Neural cell (in vitro differentiated cells): ENCODE measurements around the gene CATSPERB. TPM values are rescaled to one million over a fixed set of nuclear protein-coding genes. Genes with fewer than 3 reads are reported as not detected.
"Not testable (repeated sequence)": the region's sequence is repeated elsewhere in the genome, so short reads cannot be mapped to it uniquely, and the experiment has no call there.

ENCODE experiments used
- H2AFZ ChIP-seq: fragments of 200-600, 300-800 bp; sonication (generic), shearing (Covaris generic); 2 replicates; pipeline ENCODE4 v1.6.0; 2014; ENCODE audit warnings: low read depth, mild to moderate bottlenecking, antibody characterized with exemption, low read length, moderate library complexity
- H3F3A ChIP-seq: fragments of 200-600 bp; shearing (Covaris generic); 2 replicates; pipeline ENCODE4 v1.6.1; 2016; ENCODE audit warnings: mild to moderate bottlenecking, moderate library complexity, mixed read lengths, antibody characterized with exemption, low read length; ENCODE audit not compliant: insufficient read depth, poor library complexity, severe bottlenecking
- H3K27ac ChIP-seq: fragments of 200-600, 300-800 bp; sonication (generic), shearing (Covaris generic); 2 replicates; pipeline ENCODE4 v1.5.1; 2014; ENCODE audit warnings: mild to moderate bottlenecking, low read length, moderate library complexity
- H3K27me3 ChIP-seq: fragments of 300-800, 200-600 bp; sonication (generic), shearing (Covaris generic); 2 replicates; pipeline ENCODE4 v1.6.0; 2014; ENCODE audit warnings: mild to moderate bottlenecking, low read depth, low read length, moderate library complexity; ENCODE audit not compliant: insufficient read depth
- H3K36me3 ChIP-seq: fragments of 300-800, 200-600 bp; sonication (generic), shearing (Covaris generic); 2 replicates; pipeline ENCODE4 v1.5.1; 2014; ENCODE audit warnings: mild to moderate bottlenecking, antibody characterized with exemption, low read length, moderate library complexity; ENCODE audit not compliant: insufficient read depth
- H3K4me2 ChIP-seq: fragments of 300-800, 200-600 bp; sonication (generic), shearing (Covaris generic); 2 replicates; pipeline ENCODE4 v1.6.0; 2014; ENCODE audit warnings: mild to moderate bottlenecking, low read length
- H3K4me3 ChIP-seq: fragments of 300-800, 200-600 bp; sonication (generic), shearing (Covaris generic); 2 replicates; pipeline ENCODE4 v1.5.1; 2014; ENCODE audit warnings: mild to moderate bottlenecking, low read length, moderate library complexity
- H3K79me2 ChIP-seq: fragments of 200-600 bp; shearing (Covaris generic); replicated peaks from 2 replicates; pipeline ENCODE4 v1.6.0; 2014; ENCODE audit warnings: mild to moderate bottlenecking, low read length, moderate library complexity; ENCODE audit not compliant: insufficient read depth
- H3K9ac ChIP-seq: fragments of 300-800, 200-600 bp; sonication (generic), shearing (Covaris generic); 2 replicates; pipeline ENCODE4 v1.6.1; 2016; ENCODE audit warnings: mild to moderate bottlenecking, low read length, mixed read lengths
- H3K9me2 ChIP-seq: fragments of 200-600 bp; shearing (Covaris generic); 2 replicates; pipeline ENCODE4 v1.6.1; 2016; ENCODE audit warnings: mild to moderate bottlenecking, low read length, mixed read lengths; ENCODE audit not compliant: insufficient read depth
- H3K9me3 ChIP-seq: fragments of 200-600, 300-800 bp; sonication (generic), shearing (Covaris generic); 2 replicates; pipeline ENCODE4 v1.6.1; 2016; ENCODE audit warnings: mild to moderate bottlenecking, mixed run types, low read length, moderate library complexity, mixed read lengths
- H4K20me1 ChIP-seq: fragments of 200-600 bp; shearing (Covaris generic); 2 replicates; pipeline ENCODE4 v1.6.1; 2016; ENCODE audit warnings: mild to moderate bottlenecking, mixed run types; ENCODE audit not compliant: insufficient read depth
- CTCF ChIP-seq: fragments of 450-650 bp; IDR thresholded peaks from 2 replicates; pipeline ENCODE4 v1.5.1; 2014; ENCODE audit warnings: antibody characterized with exemption, mild to moderate bottlenecking, moderate library complexity; ENCODE audit not compliant: poor library complexity, severe bottlenecking
- EP300 ChIP-seq: fragments of 450-650 bp; conservative IDR thresholded peaks from 2 replicates; pipeline ENCODE4 v1.6.1; 2014; ENCODE audit warnings: antibody characterized with exemption, mild to moderate bottlenecking, moderate library complexity; ENCODE audit not compliant: poor library complexity, severe bottlenecking
- EZH2 ChIP-seq: fragments of 200-600, 300-800 bp; shearing (Covaris generic), sonication (generic); IDR thresholded peaks from 2 replicates; pipeline ENCODE4 v1.6.1; 2014; ENCODE audit warnings: antibody characterized with exemption, low read length, borderline replicate concordance, mild to moderate bottlenecking; ENCODE audit not compliant: insufficient read depth, poor library complexity, severe bottlenecking
- MXI1 ChIP-seq: fragments of 450-650 bp; conservative IDR thresholded peaks from 2 replicates; pipeline ENCODE4 v1.6.1; 2014; ENCODE audit warnings: antibody characterized with exemption, mild to moderate bottlenecking; ENCODE audit not compliant: poor library complexity, severe bottlenecking
- POLR2AphosphoS5 ChIP-seq: IDR thresholded peaks from 2 replicates; pipeline ENCODE4 v1.6.1; 2012
- RAD21 ChIP-seq: fragments of 450-650 bp; conservative IDR thresholded peaks from 2 replicates; pipeline ENCODE4 v1.6.1; 2014; ENCODE audit warnings: antibody characterized with exemption, mild to moderate bottlenecking, moderate library complexity
- REST ChIP-seq: IDR thresholded peaks from 2 replicates; pipeline ENCODE4 v1.6.1; 2012; ENCODE audit warnings: borderline replicate concordance
- SMC3 ChIP-seq: fragments of 450-650 bp; conservative IDR thresholded peaks from 2 replicates; pipeline ENCODE4 v1.6.1; 2014; ENCODE audit warnings: antibody characterized with exemption, mild to moderate bottlenecking, moderate library complexity; ENCODE audit not compliant: poor library complexity
- TAF1 ChIP-seq: IDR thresholded peaks from 2 replicates; pipeline ENCODE4 v1.6.1; 2012; ENCODE audit warnings: low read depth
- polyA plus RNA-seq: library from polyadenylated mRNA; depleted of rRNA; stranded (reverse); fragments of >200 nt; gene quantifications from 2 replicates; pipeline ENCODE4 v1.2.3, GENCODE V29; 2014

The CATSPERB gene
- polyA plus RNA-seq, 1 donor from 2014 or later: not detected

GRCh38 chr14:91692075-91692474, 39.8 kb downstream of the CATSPERB start:
- peaks cover under 1% of the 10 kb centered on the region for H3K9me3 ChIP-seq
- H3K9me2 ChIP-seq: no peaks in the 10 kb centered on the region
- TF ChIP-seq TAF1 (no peak), SMC3 (no peak), EZH2 (no peak), CTCF (no peak), EP300 (no peak), RAD21 (no peak), MXI1 (no peak), POLR2AphosphoS5 (no peak), REST (no peak)
- H3F3A ChIP-seq: no peaks in the 10 kb centered on the region
- H3K36me3 ChIP-seq: no peaks in the 10 kb centered on the region
- H3K79me2 ChIP-seq: no peaks in the 10 kb centered on the region
- H2AFZ ChIP-seq: no peak overlapping the region
- no peaks in the 10 kb centered on the region for H3K27me3 ChIP-seq
- H3K27ac ChIP-seq: no peak overlapping the region
- H3K9ac ChIP-seq: no peak overlapping the region
- H4K20me1 ChIP-seq: no peaks in the 10 kb centered on the region
- H3K4me3 ChIP-seq: no peak overlapping the region
- H3K4me2 ChIP-seq: no peak overlapping the region

- Histone ChIP-seq H3K4me3 (no peak overlapping the region), H3K79me2 (no peaks in the 10 kb centered on the region), H3K36me3 (no peaks in the 10 kb centered on the region), H3K27me3 (no peaks in the 10 kb centered on the region), H3K9ac (no peak overlapping the region), H3K4me2 (no peak overlapping the region), H2AFZ (no peak overlapping the region), H3F3A (no peaks in the 10 kb centered on the region), H3K9me3 (no peaks in the 10 kb centered on the region), H3K9me2 (no peaks in the 10 kb centered on the region), H4K20me1 (no peaks in the 10 kb centered on the region), H3K27ac (no peak overlapping the region)
- TF ChIP-seq POLR2AphosphoS5: no peak
- no peak for TF ChIP-seq RAD21
- TF ChIP-seq SMC3: no peak
- no peak for TF ChIP-seq EZH2
- TF ChIP-seq EP300: no peak
- TF ChIP-seq REST: no peak
- TF ChIP-seq CTCF: no peak
- TF ChIP-seq MXI1: no peak
- TF ChIP-seq TAF1: no peak
These were observed 42.3 kb downstream of the CATSPERB start for GRCh38 chr14:91689608-91690007.

- not testable (repeated sequence) for H3K4me3 ChIP-seq, H3K27ac ChIP-seq, H4K20me1 ChIP-seq, H3K9ac ChIP-seq, H3K4me2 ChIP-seq, H2AFZ ChIP-seq, H3K9me2 ChIP-seq, H3K9me3 ChIP-seq, H3K79me2 ChIP-seq, H3K36me3 ChIP-seq, H3F3A ChIP-seq, H3K27me3 ChIP-seq
These were observed 44.5 kb downstream of the CATSPERB start for GRCh38 chr14:91687436-91687835.
